GM21786 (cell line): ENCODE data around the gene DIAPH1.
A peak's percentile ranks its signal among the peaks of the same experiment; 100 is the strongest.
"Not testable (repeated sequence)": the region's sequence is repeated elsewhere in the genome, so short reads cannot be mapped to it uniquely, and the experiment has no call there.

Experiments used
- ATAC-seq: cut with Tn5 transposase; IDR thresholded peaks from one replicate; pipeline ENCODE4 v1.9.1; 2021; ENCODE audit not compliant: unreplicated experiment

DIAPH1 gene

GRCh38 chr5:141613344-141613743 is 5.5 kb downstream of the DIAPH1 start:
- no peak for ATAC-seq

- no peak for ATAC-seq
Measured at GRCh38 chr5:141611289-141611688, 7.5 kb downstream of the DIAPH1 start.

GRCh38 chr5:141609921-141610320 is 8.9 kb downstream of the DIAPH1 start:
- ATAC-seq: not testable (repeated sequence)

DNA sequence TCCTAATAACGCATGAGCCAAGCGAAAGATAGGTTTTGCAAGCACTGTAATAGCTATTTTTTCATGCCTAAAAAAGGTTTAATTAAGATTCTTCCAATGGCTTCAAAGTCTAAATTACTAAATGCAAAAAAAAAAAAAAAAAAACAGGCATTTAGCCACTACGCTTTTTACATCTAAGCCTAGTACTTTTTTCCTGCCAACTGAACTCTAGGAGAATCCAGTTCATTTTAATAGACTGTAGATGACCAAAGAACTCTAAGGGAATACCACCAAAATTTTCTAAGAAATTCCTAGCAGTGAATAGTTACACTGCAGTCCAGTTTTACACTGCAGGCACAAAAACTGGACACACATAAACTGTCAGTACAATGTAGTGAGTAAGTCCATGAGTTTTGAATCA is 9.8 kb downstream of the DIAPH1 start:
- no peak for ATAC-seq

DNA sequence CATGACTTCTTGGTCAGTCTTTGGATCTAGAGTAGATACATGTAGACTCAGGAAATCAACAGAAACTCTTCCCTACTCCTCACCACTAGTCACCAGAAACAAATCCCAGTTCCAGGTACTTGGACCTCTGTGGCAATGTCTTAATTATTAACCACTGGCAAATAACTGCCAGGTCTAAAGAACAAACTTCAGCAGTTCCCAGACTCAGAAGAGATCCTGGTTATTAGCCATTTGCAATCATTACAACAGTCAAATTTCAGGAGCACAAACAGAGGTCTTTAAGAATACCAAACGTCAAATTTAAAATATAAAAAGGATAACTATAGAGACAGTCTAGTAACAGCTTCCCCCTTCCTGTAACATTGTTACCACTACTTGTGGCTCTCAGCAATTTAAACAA is 10.2 kb downstream of the DIAPH1 start:
- ATAC-seq: no peak

- ATAC-seq: no peak
Measured at GRCh38 chr5:141608046-141608445, 10.8 kb downstream of the DIAPH1 start.

DNA sequence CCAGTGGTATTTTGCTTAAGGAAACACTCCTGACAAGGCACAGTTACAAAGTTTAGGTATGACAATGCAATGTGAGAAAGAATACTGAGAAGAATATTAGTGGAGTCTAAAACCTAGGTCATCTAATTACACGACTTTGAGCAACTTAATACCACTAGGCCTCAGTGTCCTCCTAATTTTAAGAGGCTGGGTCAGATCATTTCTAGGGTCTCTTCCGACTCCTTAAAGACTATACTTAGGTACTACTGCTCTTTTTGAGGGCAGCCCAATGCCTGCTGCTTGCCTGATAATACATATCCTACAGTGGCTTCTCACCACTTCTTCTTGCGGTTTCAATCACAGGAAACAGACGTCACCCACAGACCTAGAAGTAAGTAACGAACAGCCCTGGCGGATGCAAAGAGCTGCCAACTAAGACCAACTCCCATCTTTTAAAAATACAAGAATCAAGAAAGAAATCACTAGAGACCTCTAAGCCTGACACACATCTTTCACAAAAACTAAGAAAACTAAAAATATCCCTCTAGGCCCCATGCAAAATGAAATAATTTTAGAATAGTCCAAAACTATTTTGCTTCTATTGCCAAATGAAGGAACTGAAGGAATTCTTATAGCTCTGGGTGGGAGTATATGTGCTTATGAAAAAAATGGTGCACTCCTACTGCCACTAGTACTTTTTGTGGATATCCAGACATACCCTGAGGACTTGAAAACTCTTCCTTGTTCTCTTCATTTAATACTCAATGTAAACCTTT is 13.1 kb downstream of the DIAPH1 start:
- peak; percentile 94 for ATAC-seq

DNA sequence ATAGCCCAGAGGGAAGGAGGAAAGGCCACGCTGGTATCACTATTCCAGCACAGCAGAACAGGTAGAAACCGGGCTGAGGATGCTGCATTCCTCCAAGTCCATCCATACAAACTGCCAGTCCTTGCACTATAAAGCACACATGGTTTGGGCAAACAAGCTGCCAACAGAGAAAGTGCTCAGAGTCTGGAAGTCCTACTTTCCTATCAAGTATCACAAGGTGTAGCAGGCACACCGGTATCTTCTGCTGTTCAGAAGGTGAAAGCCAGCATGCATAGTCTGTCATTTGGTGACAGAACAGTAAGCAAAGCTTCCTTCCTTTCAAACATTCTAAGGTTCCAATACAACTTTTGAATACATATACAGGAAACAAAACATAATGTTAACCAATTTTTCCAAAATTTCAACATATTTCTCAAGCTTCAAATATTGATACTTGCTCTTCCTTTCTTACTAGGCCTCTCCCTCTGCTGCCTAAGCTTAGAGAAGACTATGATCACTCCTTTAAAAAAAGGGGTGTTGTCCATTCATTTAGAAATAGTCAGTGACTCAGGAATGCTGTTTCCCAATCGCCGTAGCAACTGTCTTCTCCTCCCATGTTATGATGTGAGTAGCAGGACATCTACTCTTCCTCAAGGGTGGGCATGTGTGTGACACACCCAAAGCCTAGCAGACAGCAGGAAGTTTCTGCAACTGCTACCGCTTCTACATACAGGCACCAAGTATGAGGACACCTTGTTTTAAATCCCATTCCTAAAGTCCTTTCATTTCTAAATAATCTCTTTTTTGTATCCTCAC is 14.7 kb downstream of the DIAPH1 start:
- no peak for ATAC-seq

DNA sequence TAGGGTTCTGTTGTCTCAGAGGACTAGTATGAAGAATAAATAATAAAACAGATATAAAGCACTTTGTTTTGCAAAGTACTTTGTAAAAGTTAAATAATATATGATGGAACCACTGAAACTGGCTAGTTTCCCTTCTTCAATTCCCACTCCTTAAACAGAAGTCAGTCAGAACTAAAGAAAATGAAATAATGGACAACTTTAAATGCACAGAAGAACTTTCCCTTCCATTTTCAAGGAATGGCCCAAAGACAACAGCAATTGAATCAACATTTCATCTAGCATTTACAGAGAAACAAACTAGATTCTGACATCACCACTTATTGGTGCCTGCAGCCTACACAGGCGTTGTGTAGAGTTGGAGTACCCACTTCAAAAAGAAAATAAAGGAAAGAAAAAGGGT is 16.2 kb downstream of the DIAPH1 start:
- no peak for ATAC-seq

DNA sequence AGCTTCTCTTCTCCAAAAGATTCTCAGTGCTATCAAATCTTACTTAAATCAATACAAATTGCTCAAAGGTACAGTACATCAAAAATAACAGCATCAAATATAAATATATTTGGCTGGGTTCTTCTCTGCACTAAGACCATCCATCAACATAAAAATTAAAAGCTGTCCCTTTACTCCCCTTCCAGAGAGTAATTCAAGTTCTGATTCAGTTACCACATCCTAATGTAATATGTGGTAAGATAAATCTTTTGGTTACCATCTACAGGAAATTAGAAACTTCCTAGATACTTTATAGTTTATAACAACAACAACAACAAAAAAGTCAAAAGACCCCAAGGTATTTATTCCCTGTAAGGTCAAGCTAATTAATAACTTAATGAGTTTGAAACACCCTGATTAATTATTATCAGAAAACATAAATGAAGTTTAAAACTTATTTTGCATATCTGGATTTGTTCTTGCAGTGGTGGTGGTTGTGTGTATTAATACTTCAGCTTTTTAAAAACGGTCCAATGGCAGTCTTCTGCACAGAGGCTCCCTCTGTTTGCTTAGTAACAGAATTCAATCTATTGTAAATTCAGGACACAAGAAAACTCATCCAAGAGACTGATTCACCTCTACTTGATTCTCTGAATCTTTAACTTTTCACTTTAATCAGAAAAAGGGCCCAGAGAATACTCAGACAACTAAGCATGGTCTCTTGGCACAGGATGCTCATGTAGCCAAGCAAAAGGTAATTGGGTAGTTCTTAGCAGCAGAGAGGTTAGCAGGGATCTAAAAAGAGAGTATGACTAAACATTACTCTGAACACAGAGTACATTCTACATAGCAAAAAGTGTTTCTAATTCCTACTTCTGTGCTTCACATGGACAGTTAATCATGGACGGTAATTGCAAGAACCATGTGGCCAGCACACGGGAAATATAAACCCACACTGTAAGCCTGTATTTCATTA is 20.1 kb downstream of the DIAPH1 start:
- ATAC-seq: peak; percentile 40

- no peak for ATAC-seq
Measured at GRCh38 chr5:141597814-141598213, 21.0 kb downstream of the DIAPH1 start.

DNA sequence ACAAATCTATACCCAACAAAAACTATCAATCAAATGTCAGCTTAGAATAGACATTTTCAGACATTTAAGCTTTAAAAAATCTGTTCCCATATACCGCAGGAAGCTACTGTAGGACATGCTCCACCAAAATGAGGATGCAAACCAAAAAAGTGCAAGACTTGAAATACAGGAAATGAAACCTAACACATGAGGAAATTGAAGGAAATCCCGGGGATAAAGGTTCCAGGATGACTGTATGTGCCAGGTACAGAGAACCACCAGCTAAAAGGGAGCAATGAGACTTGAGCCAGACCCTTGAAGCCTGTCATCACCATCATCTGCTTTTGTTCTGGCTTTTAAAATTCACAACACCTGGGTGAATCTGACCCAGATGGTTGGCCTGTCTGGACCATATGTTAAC is 21.4 kb downstream of the DIAPH1 start:
- ATAC-seq: no peak

DNA sequence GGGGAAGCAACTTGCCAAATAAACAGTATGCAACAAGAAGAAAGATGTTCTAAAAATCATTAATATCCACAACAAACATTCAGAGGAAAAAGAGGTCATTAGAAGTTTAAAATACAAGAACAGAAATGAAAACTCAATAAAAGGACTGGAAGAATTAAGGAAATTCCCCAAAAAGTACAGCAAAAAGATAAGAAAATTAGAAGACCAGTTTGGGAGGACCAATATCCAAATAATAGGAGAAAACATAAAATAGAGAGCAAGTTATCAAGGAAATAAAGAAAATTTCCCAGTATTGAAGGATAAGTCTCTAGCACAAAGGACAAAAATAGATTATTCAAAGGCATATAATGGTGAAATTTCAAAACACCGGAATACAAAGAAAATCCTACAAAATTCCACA is 21.9 kb downstream of the DIAPH1 start:
- ATAC-seq: no peak

- ATAC-seq: no peak
Measured at GRCh38 chr5:141590127-141590526, 28.7 kb downstream of the DIAPH1 start.

GRCh38 chr5:141586246-141586645 is 32.6 kb downstream of the DIAPH1 start:
- no peak for ATAC-seq

GRCh38 chr5:141585594-141585993 is 33.2 kb downstream of the DIAPH1 start:
- no peak for ATAC-seq

DNA sequence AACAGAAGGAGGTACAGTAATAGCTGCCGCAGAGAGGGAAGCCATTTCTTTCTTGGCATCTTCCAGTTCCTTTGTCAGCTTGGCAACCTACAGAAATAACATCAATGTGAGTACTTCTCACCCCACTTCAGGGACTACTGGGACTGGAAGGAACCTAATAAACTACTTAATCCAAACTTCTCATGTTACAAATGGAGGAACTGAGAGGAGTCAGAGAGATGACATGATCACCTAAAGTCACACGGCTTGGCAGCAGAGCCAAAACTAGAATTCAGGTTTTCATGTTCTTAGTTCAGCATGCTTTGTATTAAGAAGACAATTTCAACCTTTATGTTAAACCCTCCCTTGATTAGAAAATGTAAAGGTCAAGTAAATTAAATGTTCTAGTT is 44.7 kb downstream of the DIAPH1 start:
- ATAC-seq: no peak

GRCh38 chr5:141573489-141574121 is 45.2 kb downstream of the DIAPH1 start:
- ATAC-seq: no peak

- no peak for ATAC-seq
Measured at GRCh38 chr5:141570655-141571054, 48.1 kb downstream of the DIAPH1 start.

DNA sequence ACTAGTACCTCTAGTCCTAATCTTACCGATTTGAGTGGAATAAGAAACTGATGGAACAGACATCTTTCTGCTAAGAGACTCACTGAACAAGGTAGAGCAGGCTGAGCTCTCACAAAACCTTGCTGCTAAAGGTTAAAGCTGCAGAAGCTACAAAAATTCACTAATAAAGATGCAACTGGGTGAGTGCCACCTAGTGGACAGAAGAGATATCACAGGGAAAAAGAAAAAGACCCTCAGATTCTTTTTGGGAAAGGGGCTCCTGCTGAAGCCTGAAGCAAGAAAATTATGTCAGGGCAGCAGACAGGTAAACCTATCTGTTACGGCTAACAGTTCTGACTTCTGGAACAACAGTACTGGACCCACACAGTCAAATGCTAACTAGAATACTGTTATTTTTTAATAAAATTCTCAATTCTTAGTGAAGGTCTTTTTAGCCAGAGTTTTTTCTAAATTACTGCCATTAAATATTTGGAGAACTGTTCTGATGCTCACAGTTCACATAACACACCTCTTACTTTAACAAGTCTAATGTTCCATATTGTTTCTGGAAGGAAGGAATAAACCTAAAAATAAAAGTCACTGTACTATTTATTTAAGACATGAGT is 51.2 kb downstream of the DIAPH1 start:
- ATAC-seq: no peak
